GM13977 (cell line): ENCODE data around the gene ANXA6.

Source experiments
- DNase-seq: peaks from one replicate; pipeline ENCODE4 v3.0.0; 2012; ENCODE audit warnings: low spot score
- CTCF ChIP-seq: IDR thresholded peaks from 2 replicates; pipeline ENCODE4 v1.5.1; 2012; ENCODE audit warnings: mild to moderate bottlenecking, control low read depth; ENCODE audit not compliant: insufficient read depth; ENCODE audit errors: extremely low read depth, missing control alignments
- in situ Hi-C: fragments of 300-500 bp; cut with MboI; formaldehyde crosslinking; loops from one replicate; pipeline ENCODE4 v1.12.0; 2022; ENCODE audit warnings: low sequenced_read_pairs, low pct_unique_long_range_greater_than_20kb, mixed read lengths, inconsistent platforms; ENCODE audit not compliant: unreplicated experiment

The ANXA6 gene

GRCh38 chr5:151077419-151077818, 80.2 kb downstream of the ANXA6 start:
- in situ Hi-C loops = no loop called here
- TF ChIP-seq CTCF = no peak
- DNase-seq = no peak

GRCh38 chr5:151076616-151077015, 81.0 kb downstream of the ANXA6 start:
- no peak for DNase-seq
- in situ Hi-C loops = no loop called here
- TF ChIP-seq CTCF = no peak

- DNase-seq = no peak
- in situ Hi-C loops = no loop called here
- no peak for TF ChIP-seq CTCF
Observed at GRCh38 chr5:151075698-151076331, 81.8 kb downstream of the ANXA6 start.

GRCh38 chr5:151074557-151074956, 83.0 kb downstream of the ANXA6 start:
- in situ Hi-C loops = no loop called here
- no peak for TF ChIP-seq CTCF
- DNase-seq = no peak

- in situ Hi-C loops = no loop called here
- no peak for DNase-seq
- no peak for TF ChIP-seq CTCF
Observed at GRCh38 chr5:151073280-151073679, 84.3 kb downstream of the ANXA6 start.

GRCh38 chr5:151072630-151073025, 85.0 kb downstream of the ANXA6 start:
- no peak for DNase-seq
- no peak for TF ChIP-seq CTCF
- in situ Hi-C loops = no loop called here
